PC-3 (cell line): Measurements from ENCODE around the gene CD101. TPM values are rescaled to one million over a fixed set of nuclear protein-coding genes. Genes with fewer than 3 reads are reported as not detected.
A peak's percentile ranks its signal among the peaks of the same experiment; 100 is the strongest.

Experiments used
- ATAC-seq: fragments of 200-7000 bp; cut with Tn5 transposase; 2 replicates; pipeline ENCODE4 v1.9.1; 2020; ENCODE audit warnings: mild to moderate bottlenecking, moderate library complexity
- BruUV-seq: library from RNA; stranded (reverse); fragments of 400-500 nt; replicated peaks from 2 replicates; lab custom pipeline; 2021; lab: Mats Ljungman, UMichigan
- CTCF ChIA-PET: fragments of 300-600 bp; sonication (Branson Sonifier 250); formaldehyde crosslinking; loops from one replicate; lab custom pipeline; 2022; ENCODE audit warnings: antibody characterized with exemption; lab: Charles Lee
- POLR2A ChIA-PET: fragments of 300-600 bp; sonication (Branson Sonifier 250); formaldehyde crosslinking; loops from one replicate; lab custom pipeline; 2022; ENCODE audit warnings: antibody characterized with exemption; ENCODE audit not compliant: unreplicated experiment; lab: Charles Lee
- DNase-seq: peaks from one replicate; pipeline ENCODE4 v3.0.0-alpha.2; 2015
- H2AFZ ChIP-seq: fragments of 300-600 bp; sonication (generic); 2 replicates; pipeline ENCODE4 v1.6.0; 2016; ENCODE audit warnings: antibody characterized with exemption, low read length
- H3F3A ChIP-seq: fragments of 300-600 bp; sonication (generic); one replicate; pipeline ENCODE4 v1.6.0; 2017; ENCODE audit warnings: antibody characterized with exemption, low read length, control low read depth, mild to moderate bottlenecking; ENCODE audit not compliant: unreplicated experiment
- H3K27ac ChIP-seq: fragments of 300-600 bp; sonication (generic); 2 replicates; pipeline ENCODE4 v1.5.1; 2016; ENCODE audit warnings: mild to moderate bottlenecking, low read length
- H3K27me3 ChIP-seq: fragments of 300-600 bp; sonication (generic); 2 replicates; pipeline ENCODE4 v1.6.1; 2016; ENCODE audit warnings: low read length, mixed read lengths
- H3K36me3 ChIP-seq: fragments of 300-600 bp; sonication (generic); 2 replicates; pipeline ENCODE4 v1.6.1; 2016; ENCODE audit warnings: low read depth, mixed run types, low read length, mixed read lengths
- H3K4me1 ChIP-seq: fragments of 300-600 bp; sonication (generic); 2 replicates; pipeline ENCODE4 v1.5.1; 2016; ENCODE audit warnings: low read length; ENCODE audit not compliant: insufficient read depth
- H3K4me2 ChIP-seq: fragments of 300-600 bp; sonication (generic); 2 replicates; pipeline ENCODE4 v1.6.0; 2016; ENCODE audit warnings: low read length
- H3K4me3 ChIP-seq: fragments of 300-600 bp; sonication (generic); 2 replicates; pipeline ENCODE4 v1.5.1; 2016; ENCODE audit warnings: mild to moderate bottlenecking, low read length, mixed read lengths
- H3K79me2 ChIP-seq: fragments of 300-600 bp; sonication (generic); 2 replicates; pipeline ENCODE4 v1.6.1; 2017; ENCODE audit warnings: low read length, mixed read lengths
- H3K9ac ChIP-seq: fragments of 300-600 bp; sonication (generic); 2 replicates; pipeline ENCODE4 v1.6.0; 2016; ENCODE audit warnings: mild to moderate bottlenecking, low read length
- H3K9me2 ChIP-seq: fragments of 300-600 bp; sonication (generic); replicated peaks from 2 replicates; pipeline ENCODE4 v1.6.1; 2016; ENCODE audit warnings: mixed run types, low read length, mixed read lengths
- H3K9me3 ChIP-seq: fragments of 300-600 bp; sonication (generic); 2 replicates; pipeline ENCODE4 v1.6.1; 2016; ENCODE audit warnings: low read length, mixed read lengths
- H4K20me1 ChIP-seq: fragments of 300-600 bp; sonication (generic); 2 replicates; pipeline ENCODE4 v1.6.1; 2016; ENCODE audit warnings: low read length, mixed read lengths
- CTCF ChIP-seq: fragments of 300-600 bp; sonication (generic); conservative IDR thresholded peaks from 2 replicates; pipeline ENCODE4 v1.5.1; 2017; ENCODE audit warnings: antibody characterized with exemption, low read depth, mild to moderate bottlenecking, low read length
- EZH2 ChIP-seq: fragments of 300-600 bp; sonication (generic); IDR thresholded peaks from one replicate; pipeline ENCODE4 v1.6.1; 2017; ENCODE audit warnings: antibody characterized with exemption, mild to moderate bottlenecking, low read length; ENCODE audit not compliant: unreplicated experiment
- EZH2phosphoT487 ChIP-seq: fragments of 300-600 bp; sonication (generic); IDR thresholded peaks from 2 replicates; pipeline ENCODE4 v1.6.1; 2018; ENCODE audit warnings: mild to moderate bottlenecking, antibody characterized with exemption, low read length, borderline replicate concordance
- intact Hi-C: fragments of 100-400 bp; cut with micrococcal nuclease; formaldehyde crosslinking; loops from 2 replicates; pipeline ENCODE4 v1.9.0; 2023
- total RNA-seq: library from RNA; depleted of rRNA; stranded (reverse); fragments of >200 nt; gene quantifications from 2 replicates; pipeline ENCODE4 v1.2.3, GENCODE V29; 2014

The CD101 gene
- total RNA-seq, 1 experiment from 2014 or later, result 0.36 TPM

- POLR2A ChIA-PET, result no interaction called here
- Histone ChIP-seq H3K9ac (no peak overlapping the region), H3K27me3 (no peaks in the 10 kb centered on the region), H2AFZ (no peak overlapping the region), H3K36me3 (no peaks in the 10 kb centered on the region), H3K4me3 (no peak overlapping the region), H4K20me1 (no peaks in the 10 kb centered on the region), H3K9me3 (no peaks in the 10 kb centered on the region), H3K4me2 (no peak overlapping the region), H3K79me2 (no peaks in the 10 kb centered on the region), H3K27ac (no peak overlapping the region), H3K4me1 (peaks cover 5% of the 10 kb centered on the region; the same call in 1 of the 2 replicates), H3F3A (no peaks in the 10 kb centered on the region), H3K9me2 (no peaks in the 10 kb centered on the region)
- intact Hi-C loops, result no loop called here
- no TSS peak for BruUV-seq
- ATAC-seq, result no peak
- no peak for TF ChIP-seq EZH2phosphoT487
- TF ChIP-seq CTCF, result no peak
- no peak for TF ChIP-seq EZH2
- CTCF ChIA-PET, result no interaction called here
- no peak for DNase-seq
Measured at GRCh38 chr1:117049857-117050256, 48.3 kb downstream of the CD101 start.

GRCh38 chr1:117051224-117052064, 49.9 kb downstream of the CD101 start:
- Histone ChIP-seq H2AFZ (peak overlapping the region; percentile 82), H3K9me2 (no peaks in the 10 kb centered on the region), H4K20me1 (no peaks in the 10 kb centered on the region), H3F3A (no peaks in the 10 kb centered on the region), H3K4me1 (peaks cover 5% of the 10 kb centered on the region; the same call in 1 of the 2 replicates), H3K9me3 (no peaks in the 10 kb centered on the region), H3K27ac (peak overlapping the region; percentile 9), H3K36me3 (no peaks in the 10 kb centered on the region), H3K4me3 (peak overlapping the region; percentile 57), H3K79me2 (no peaks in the 10 kb centered on the region), H3K27me3 (no peaks in the 10 kb centered on the region), H3K4me2 (peak overlapping the region; percentile 81), H3K9ac (peak overlapping the region; percentile 30; the same call in 1 of the 2 replicates)
- intact Hi-C loops, result no loop called here
- peak; percentile 70 for ATAC-seq
- TF ChIP-seq EZH2phosphoT487 (no peak), EZH2 (no peak), CTCF (no peak)
- peak; percentile 24 for DNase-seq
- ChIA-PET POLR2A (no interaction called here), CTCF (no interaction called here)
- no TSS peak for BruUV-seq

GRCh38 chr1:117054068-117054467, 52.5 kb downstream of the CD101 start:
- Histone ChIP-seq H4K20me1 (no peaks in the 10 kb centered on the region), H3K79me2 (peaks cover 14% of the 10 kb centered on the region; the same call in 1 of the 2 replicates), H3F3A (no peaks in the 10 kb centered on the region), H3K9me3 (no peaks in the 10 kb centered on the region), H3K27ac (no peak overlapping the region), H3K27me3 (no peaks in the 10 kb centered on the region), H2AFZ (no peak overlapping the region), H3K4me3 (no peak overlapping the region), H3K9ac (no peak overlapping the region), H3K4me2 (no peak overlapping the region), H3K9me2 (no peaks in the 10 kb centered on the region), H3K4me1 (peaks cover 9% of the 10 kb centered on the region; the same call in 1 of the 2 replicates), H3K36me3 (no peaks in the 10 kb centered on the region)
- ChIA-PET CTCF (no interaction called here), POLR2A (interaction anchor here (0.7 kb wide), 1 partner anchor 362 kb away, joined by 7 read pairs; no protein-coding TSS in a partner anchor)
- BruUV-seq, result no TSS peak
- no peak for TF ChIP-seq CTCF
- TF ChIP-seq EZH2phosphoT487, result no peak
- TF ChIP-seq EZH2, result no peak
- intact Hi-C loops, result no loop called here
- DNase-seq, result no peak
- no peak for ATAC-seq
